AG04449 (cell line): ENCODE data around the gene H19.

Experiments
- CTCF ChIA-PET: fragments of 350-600 bp; formaldehyde crosslinking; extraction: SDS; loops from one replicate; lab custom pipeline; 2021; ENCODE audit warnings: antibody characterized with exemption; lab: Yijun Ruan, JAX
- POLR2A ChIA-PET: fragments of 400-600, 350-600 bp; formaldehyde crosslinking; extraction: SDS; loops from one replicate; lab custom pipeline; 2020; ENCODE audit warnings: antibody characterized with exemption, inconsistent platforms; lab: Yijun Ruan, JAX
- DNase-seq: peaks from one replicate; pipeline ENCODE4 v3.0.0-alpha.2; 2010; ENCODE audit warnings: low read depth, low spot score
- H3K4me3 ChIP-seq: 2 replicates; pipeline ENCODE4 v1.5.1; 2011; ENCODE audit warnings: low read depth, mild to moderate bottlenecking, control low read depth, low read length
- CTCF ChIP-seq: IDR thresholded peaks from one replicate; pipeline ENCODE4 v1.5.1; 2011; ENCODE audit warnings: mild to moderate bottlenecking, moderate library complexity, low read length, control low read depth, inconsistent platforms; ENCODE audit not compliant: insufficient read depth; ENCODE audit errors: missing control alignments

The H19 gene

GRCh38 chr11:2002042-2002776 lies 4.6 kb upstream of the H19 start:
- POLR2A ChIA-PET = interaction anchor here (0.6 kb wide), 1 partner anchor 209 kb away, joined by 8 read pairs; no protein-coding TSS in a partner anchor
- no peak for TF ChIP-seq CTCF
- CTCF ChIA-PET = interaction anchor here (0.8 to 6.1 kb wide), 25 partner anchors 23 to 405 kb away, joined by 3 to 136 read pairs (median 4); partner anchors contain the start of genes MRPL23 and SYT8
- DNase-seq = no peak
- no peak overlapping the region for H3K4me3 ChIP-seq

GRCh38 chr11:1998861-1999260 lies 1.2 kb upstream of the H19 start:
- TF ChIP-seq CTCF = no peak
- POLR2A ChIA-PET = no interaction called here
- CTCF ChIA-PET = interaction anchor here (0.7 to 6.1 kb wide), 26 partner anchors 30 to 346 kb away, joined by 3 to 136 read pairs (median 7); partner anchors contain the start of gene TNNI2

GRCh38 chr11:1998290-1998689 lies 648 bp upstream of the H19 start:
- no peak overlapping the region for H3K4me3 ChIP-seq
- POLR2A ChIA-PET = no interaction called here
- no peak for DNase-seq
- CTCF ChIA-PET = interaction anchor here (0.7 to 3.3 kb wide), 12 partner anchors 29 to 346 kb away, joined by 3 to 22 read pairs (median 5); partner anchors contain the start of gene KRTAP5-6
- no peak for TF ChIP-seq CTCF

More at GRCh38 chr11:1998861-1999260, 1.2 kb upstream of the H19 start:
- no peak for DNase-seq
- no peak overlapping the region for H3K4me3 ChIP-seq

GRCh38 chr11:1994121-1994520 lies 3.5 kb downstream of the H19 start:
- ChIA-PET CTCF (interaction anchor here (2.8 kb wide), 1 partner anchor 342 kb away, joined by 9 read pairs; no protein-coding TSS in a partner anchor), POLR2A (interaction anchor here (0.6 kb wide), 1 partner anchor 26 kb away, joined by 5 read pairs; no protein-coding TSS in a partner anchor)
- H3K4me3 ChIP-seq = no peak overlapping the region
- DNase-seq = no peak
- TF ChIP-seq CTCF = no peak

- H3K4me3 ChIP-seq = no peak overlapping the region
- ChIA-PET CTCF (interaction anchor here (1.3 to 1.5 kb wide), 2 partner anchors 12 kb away, joined by 3 to 5 read pairs; no protein-coding TSS in a partner anchor), POLR2A (no interaction called here)
- TF ChIP-seq CTCF = no peak
- DNase-seq = no peak
Observed at GRCh38 chr11:1992111-1992510, 5.5 kb downstream of the H19 start.
